NCI-H510A treated with DMSO at 0.1 percent for 48 hours (cell line): ENCODE data around the gene LRRC41.
"Not testable (repeated sequence)": the region's sequence is repeated elsewhere in the genome, so short reads cannot be mapped to it uniquely, and the experiment has no call there.

Source experiments
- DNase-seq: peaks from one replicate; lab custom pipeline; 2025; lab: John Stamatoyannopoulos, UW

The LRRC41 gene

DNA sequence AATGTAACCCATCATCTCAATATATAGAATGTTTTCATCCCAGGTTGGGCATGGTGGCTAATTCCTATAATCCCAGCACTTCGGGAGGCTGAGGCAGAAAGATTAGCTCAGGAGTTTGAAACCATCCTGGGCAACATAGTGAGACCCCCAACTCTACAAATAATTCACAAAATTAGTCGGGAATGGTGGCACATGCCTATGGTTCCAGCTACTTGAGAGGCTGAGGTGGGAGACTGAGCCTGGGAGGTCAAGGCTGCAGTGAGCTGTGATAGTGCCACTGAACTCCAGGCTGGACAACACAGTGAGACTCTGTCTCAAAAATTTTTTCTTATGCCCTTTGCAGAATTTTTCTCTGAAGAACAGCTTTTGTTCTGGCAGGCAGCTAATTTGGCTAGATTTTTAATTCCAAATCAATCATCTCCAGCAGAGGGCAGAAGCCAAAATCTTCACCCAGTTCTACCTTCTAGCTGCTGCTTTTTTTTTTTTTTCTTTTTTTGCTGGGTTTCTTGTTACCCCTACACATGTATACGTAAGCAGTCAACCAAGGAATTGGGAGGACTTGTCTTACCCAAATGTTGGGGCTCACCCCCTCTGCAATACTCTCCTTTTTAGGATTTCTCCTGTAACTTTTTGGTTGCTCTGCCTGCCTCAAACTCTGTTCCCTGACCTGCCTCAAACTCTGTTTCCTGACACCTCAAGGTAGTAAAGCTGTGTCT lies 58.6 kb downstream of the LRRC41 start:
- peak; percentile 5 for DNase-seq

DNA sequence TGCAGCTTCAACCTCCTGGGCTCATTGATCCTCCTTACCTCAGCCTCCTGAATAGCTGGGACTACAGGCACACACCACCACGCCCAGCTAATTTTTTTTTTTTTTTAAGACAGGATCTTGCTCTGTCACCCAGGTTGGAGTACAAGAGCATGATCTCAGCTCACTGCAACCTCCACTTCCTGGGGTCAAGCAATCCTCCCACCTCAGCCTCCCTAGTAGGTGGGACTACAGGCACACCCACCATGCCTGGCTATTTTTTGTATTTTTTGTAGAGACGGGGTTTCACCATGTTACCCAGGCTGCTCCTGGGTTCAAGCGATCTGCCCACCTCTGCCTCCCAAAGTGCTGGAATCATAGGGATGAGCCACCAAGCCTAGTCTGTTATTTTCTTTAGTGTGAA lies 59.6 kb downstream of the LRRC41 start:
- DNase-seq, result not testable (repeated sequence)

DNA sequence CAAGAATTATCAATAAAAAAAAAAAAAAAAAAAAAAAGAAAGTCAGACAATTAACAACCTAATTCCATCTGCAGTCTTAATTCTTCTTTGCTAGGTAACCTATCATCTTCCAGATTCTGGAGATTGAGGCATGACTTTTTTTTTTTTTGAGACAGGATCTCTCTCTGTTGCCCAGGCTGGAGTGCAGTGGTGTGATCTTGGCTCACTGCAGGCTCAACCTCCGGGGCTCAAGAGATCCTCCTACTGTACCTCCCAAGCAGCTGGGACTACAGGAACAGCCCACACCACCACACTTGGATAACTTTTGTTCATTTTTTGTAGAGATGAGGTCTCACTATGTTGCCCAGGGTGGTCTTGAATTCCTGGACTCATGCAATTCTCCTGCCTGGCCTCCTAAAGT lies 60.5 kb downstream of the LRRC41 start:
- DNase-seq, result no peak

GRCh38 chr1:46241733-46242132 lies 61.7 kb downstream of the LRRC41 start:
- not testable (repeated sequence) for DNase-seq

DNA sequence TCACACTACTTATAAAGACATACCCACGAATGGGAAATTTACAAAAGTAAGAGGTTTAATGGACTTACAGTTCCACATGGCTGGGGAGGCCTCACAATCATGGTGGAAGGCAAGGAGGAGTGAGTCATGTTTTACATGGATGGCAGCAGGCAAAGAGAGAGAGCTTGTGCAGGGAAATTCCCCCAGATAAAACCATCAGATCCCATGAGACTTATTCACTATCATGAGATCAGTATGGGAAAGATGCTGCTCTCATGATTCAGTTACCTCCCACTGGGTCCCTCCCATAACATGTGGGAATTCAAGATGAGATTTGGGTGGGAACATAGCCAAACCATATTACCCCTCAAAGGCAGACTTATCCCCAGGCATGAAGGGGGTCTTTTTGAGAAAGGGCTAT lies 64.6 kb downstream of the LRRC41 start:
- DNase-seq, result not testable (repeated sequence)

DNA sequence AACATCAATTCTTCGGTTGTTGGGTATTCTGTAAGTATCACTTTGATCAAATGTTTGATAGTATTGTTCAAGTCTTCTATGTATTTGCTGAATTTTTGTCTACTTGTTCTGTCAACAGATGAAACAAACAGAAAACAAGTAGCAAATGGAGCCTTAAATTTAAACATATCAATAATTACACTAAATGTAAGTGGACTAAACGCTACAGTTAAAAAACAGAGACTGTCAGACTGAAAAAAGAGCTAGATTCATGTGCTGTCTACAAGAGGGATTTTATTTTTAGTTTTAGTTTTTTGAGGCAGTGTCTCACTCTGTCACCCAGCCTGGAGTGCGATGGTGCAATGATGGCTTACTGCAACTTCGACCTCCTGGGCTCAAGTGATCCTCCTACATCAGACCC lies 66.5 kb downstream of the LRRC41 start:
- DNase-seq, result no peak

GRCh38 chr1:46231231-46231630 lies 72.2 kb downstream of the LRRC41 start:
- DNase-seq, result not testable (repeated sequence)
